K562 (cell line): Measurements from ENCODE around the gene MIEF1.

Experiments
- CTCF ChIP-seq, 3 experiments: IDR thresholded peaks in 2 of 3; conservative IDR thresholded peaks in 1 of 3; 2 replicates each; pipeline ENCODE4 v1.5.1; 2011 to 2012; ENCODE audit warnings: low read length in 3 of 3, mild to moderate bottlenecking in 3 of 3, control low read depth in 2 of 3, improper control_type of control experiment in 1 of 3, inconsistent platforms in 1 of 3, low read depth in 1 of 3, mixed read lengths in 1 of 3, moderate library complexity in 1 of 3; ENCODE audit not compliant: insufficient read depth in 2 of 3
- EP300 ChIP-seq: IDR thresholded peaks from 2 replicates; pipeline ENCODE4 v1.6.1; 2012; ENCODE audit warnings: low read length, improper control_type of control experiment
- FOXM1 ChIP-seq, 2 experiments: fragments of 450-650 bp in 1 of 2; sonication (generic) in 1 of 2; formaldehyde crosslinking in 1 of 2; IDR thresholded peaks; 2 replicates each; pipeline versions ENCODE4 v1.6.1 to v1.9.0; 2017 to 2022; ENCODE audit warnings: low read depth in 2 of 2, mild to moderate bottlenecking in 2 of 2, missing genetic modification reagents in 1 of 2, moderate library complexity in 1 of 2
- HMG20A ChIP-seq: fragments of 450-650 bp; formaldehyde crosslinking; conservative IDR thresholded peaks from 2 replicates; pipeline ENCODE4 v1.4.0; 2020; ENCODE audit warnings: mild to moderate bottlenecking, mixed read lengths
- MBD1 ChIP-seq: fragments of 250-450 bp; sonication (Bioruptor Pico); IDR thresholded peaks from 2 replicates; pipeline ENCODE4 v1.8.0; 2022; ENCODE audit warnings: inconsistent platforms
- PHB ChIP-seq: fragments of 250-450 bp; sonication (Bioruptor Pico); IDR thresholded peaks from 2 replicates; pipeline ENCODE4 v1.5.0; 2021
- PHF21A ChIP-seq: fragments of 450-650 bp; IDR thresholded peaks from 2 replicates; pipeline ENCODE4 v1.6.1; 2017; ENCODE audit warnings: low read depth, borderline replicate concordance
- POLR3A ChIP-seq: IDR thresholded peaks from 2 replicates; pipeline ENCODE4 v1.6.1; 2011; ENCODE audit warnings: borderline replicate concordance, mild to moderate bottlenecking, moderate library complexity; ENCODE audit not compliant: insufficient read length, insufficient read depth; ENCODE audit errors: extremely low read depth
- ZNF143 ChIP-seq: sonication (generic); formaldehyde crosslinking; IDR thresholded peaks from 2 replicates; pipeline ENCODE4 v1.9.0; 2022; ENCODE audit warnings: mild to moderate bottlenecking, missing genetic modification reagents
- ZNF274 ChIP-seq: IDR thresholded peaks from 2 replicates; pipeline ENCODE4 v1.6.1; 2011; ENCODE audit warnings: low read depth, mild to moderate bottlenecking, low read length, moderate library complexity, borderline replicate concordance
- ZNF717 ChIP-seq: fragments of 250-450 bp; sonication (Bioruptor Pico); IDR thresholded peaks from 2 replicates; pipeline ENCODE4 v1.5.0; 2021

GRCh38 chr22:39529487-39529851 lies 27.4 kb downstream of the MIEF1 start:
- TF ChIP-seq EP300 (no peak), PHB (CRISPR knock-in tag) (no peak), ZNF143 (CRISPR knock-in tag) (no peak), PHF21A (no peak), CTCF (IDR thresholded peaks at IDR 0.05 in 2 of 3, conservative IDR thresholded peaks at IDR 0.05 in 1 of 3; ENCODE audit: insufficient read depth in 2 of 3, low read depth in 1 of 3, low read length in 3 of 3) (no peak), ZNF274 (no peak), MBD1 (CRISPR knock-in tag) (no peak), POLR3A (no peak), ZNF717 (CRISPR knock-in tag) (no peak), FOXM1 (IDR thresholded peaks at IDR 0.05; ENCODE audit: low read depth) (no peak), FOXM1 (CRISPR knock-in tag; IDR thresholded peaks at IDR 0.05; ENCODE audit: low read depth) (no peak), HMG20A (CRISPR knock-in tag) (no peak)
